Panc1 (cell line): ENCODE measurements around the gene AMPH. TPM values are rescaled to one million over a fixed set of nuclear protein-coding genes. Genes with fewer than 3 reads are reported as not detected.

Source experiments
- ATAC-seq: fragments of 200-7000 bp; cut with Tn5 transposase; 2 replicates; pipeline ENCODE4 v1.9.1; 2020; ENCODE audit warnings: mild to moderate bottlenecking, moderate library complexity
- BruUV-seq: library from RNA; stranded (reverse); fragments of 400-500 nt; replicated peaks from 2 replicates; lab custom pipeline; 2021; lab: Mats Ljungman, UMichigan
- CTCF ChIA-PET: fragments of 300-600 bp; sonication (Branson Sonifier 250); formaldehyde crosslinking; loops from one replicate; lab custom pipeline; 2022; ENCODE audit warnings: antibody characterized with exemption; lab: Charles Lee
- POLR2A ChIA-PET: fragments of 300-600 bp; sonication (Branson Sonifier 250); formaldehyde crosslinking; loops from one replicate; lab custom pipeline; 2022; ENCODE audit warnings: antibody characterized with exemption; lab: Charles Lee
- DNase-seq: peaks from one replicate; pipeline ENCODE4 v3.0.0-alpha.2; 2010; ENCODE audit warnings: low read depth, low spot score
- H3K27ac ChIP-seq: 2 replicates; pipeline ENCODE4 v1.5.1; 2011; ENCODE audit warnings: mild to moderate bottlenecking, low read length, inconsistent platforms
- H3K27me3 ChIP-seq: fragments of 200-500 bp; sonication (Bioruptor generic); 2 replicates; pipeline ENCODE4 v1.6.0; 2014; ENCODE audit warnings: low read length, inconsistent platforms; ENCODE audit not compliant: control insufficient read depth, insufficient read depth
- H3K36me3 ChIP-seq: fragments of 200-500 bp; sonication (Bioruptor generic); 2 replicates; pipeline ENCODE4 v1.5.1; 2014; ENCODE audit warnings: inconsistent platforms, mild to moderate bottlenecking, low read length, moderate library complexity; ENCODE audit not compliant: control insufficient read depth, insufficient read depth
- H3K4me1 ChIP-seq: 2 replicates; pipeline ENCODE4 v1.5.1; 2011; ENCODE audit warnings: inconsistent platforms, mild to moderate bottlenecking, low read length, moderate library complexity; ENCODE audit not compliant: control insufficient read depth, insufficient read depth
- H3K4me3 ChIP-seq, 2 experiments: 2 replicates each; pipeline ENCODE4 v1.5.1; 2011 to 2012; ENCODE audit warnings: low read depth in 2 of 2, low read length in 2 of 2, mild to moderate bottlenecking in 2 of 2, inconsistent platforms in 1 of 2, moderate library complexity in 1 of 2
- H3K9me3 ChIP-seq: fragments of 200-500 bp; sonication (Bioruptor generic); 2 replicates; pipeline ENCODE4 v1.5.1; 2014; ENCODE audit warnings: low read depth, mild to moderate bottlenecking, inconsistent platforms, low read length, moderate library complexity; ENCODE audit not compliant: control insufficient read depth, insufficient read depth
- POLR2AphosphoS5 ChIP-seq: IDR thresholded peaks from 2 replicates; pipeline ENCODE4 v1.6.1; 2012; ENCODE audit warnings: mild to moderate bottlenecking, low read depth, low read length, moderate library complexity
- SIN3A ChIP-seq: IDR thresholded peaks from 2 replicates; pipeline ENCODE4 v1.6.1; 2012; ENCODE audit warnings: low read depth, mild to moderate bottlenecking, low read length, moderate library complexity, borderline replicate concordance; ENCODE audit not compliant: insufficient read depth
- TCF7L2 ChIP-seq: IDR thresholded peaks from 2 replicates; pipeline ENCODE4 v1.6.1; 2011; ENCODE audit warnings: mild to moderate bottlenecking, low read depth, low read length, inconsistent platforms
- in situ Hi-C: cut with HindIII; loops from 2 replicates; pipeline ENCODE4 v1.10.0; 2016; ENCODE audit warnings: low sequenced_read_pairs, low pct_unique_long_range_greater_than_20kb
- intact Hi-C: fragments of 100-400 bp; cut with micrococcal nuclease; formaldehyde crosslinking; loops from one replicate; pipeline ENCODE4 v1.10.0; 2022; ENCODE audit not compliant: unreplicated experiment
- total RNA-seq: library from RNA; stranded (reverse); gene quantifications from one replicate; pipeline ENCODE4 v1.2.1, GENCODE V29; 2021; ENCODE audit not compliant: unreplicated experiment
- TF ChIP-seq, protein P1 (sequence below): fragments of 450-650 bp; IDR thresholded peaks from 2 replicates; pipeline ENCODE4 v1.5.1; 2017; ENCODE audit warnings: mild to moderate bottlenecking
- TF ChIP-seq, protein P2 (sequence below), 2 experiments: IDR thresholded peaks; 2 replicates each; pipeline ENCODE4 v1.6.1; 2011 to 2012; ENCODE audit warnings: low read depth in 2 of 2, control low read depth in 1 of 2, low read length in 1 of 2, mild to moderate bottlenecking in 1 of 2, moderate library complexity in 1 of 2; ENCODE audit not compliant: insufficient read depth in 1 of 2

Gene AMPH
- total RNA-seq, 1 experiment from 2014 or later, result not detected

DNA sequence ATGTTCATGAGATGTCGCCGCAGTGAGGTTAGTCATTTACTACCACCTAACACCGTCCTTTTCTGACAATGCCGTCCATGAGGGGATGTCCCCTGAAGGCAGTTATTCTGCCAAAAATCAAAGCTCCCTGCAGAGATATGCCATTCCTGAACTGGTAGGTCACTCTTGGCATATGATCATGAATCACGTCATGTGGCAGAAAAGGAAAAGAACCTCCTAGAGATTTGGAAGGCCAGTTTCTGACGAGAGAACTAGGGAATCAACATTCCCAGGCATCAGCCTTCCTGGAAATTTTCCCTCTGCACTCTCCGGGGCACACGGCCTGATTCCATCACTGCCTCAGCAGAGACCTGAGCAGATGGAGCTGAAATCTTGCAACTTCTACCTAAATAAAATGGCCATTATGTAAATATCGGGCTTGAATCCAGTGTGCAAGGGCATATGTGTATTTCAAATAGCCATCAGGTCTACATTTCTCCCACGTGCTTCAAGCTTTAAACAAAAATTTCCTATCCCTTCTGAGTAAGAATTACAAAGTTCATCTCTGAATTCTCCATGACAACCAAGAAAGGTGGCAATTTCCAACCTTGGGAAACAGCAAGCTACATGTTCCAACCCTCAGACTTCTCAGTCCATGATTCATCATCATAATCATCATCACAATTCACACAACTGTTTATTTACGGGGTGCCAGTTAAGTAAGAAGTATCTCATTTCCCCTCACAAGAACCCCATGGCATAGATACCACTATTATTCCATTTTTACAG lies 46.5 kb downstream of the AMPH start:
- H3K36me3 ChIP-seq, result no peaks in the 10 kb centered on the region
- ChIA-PET POLR2A (no interaction called here), CTCF (no interaction called here)
- no peak for ATAC-seq
- TF ChIP-seq, protein P1, sequence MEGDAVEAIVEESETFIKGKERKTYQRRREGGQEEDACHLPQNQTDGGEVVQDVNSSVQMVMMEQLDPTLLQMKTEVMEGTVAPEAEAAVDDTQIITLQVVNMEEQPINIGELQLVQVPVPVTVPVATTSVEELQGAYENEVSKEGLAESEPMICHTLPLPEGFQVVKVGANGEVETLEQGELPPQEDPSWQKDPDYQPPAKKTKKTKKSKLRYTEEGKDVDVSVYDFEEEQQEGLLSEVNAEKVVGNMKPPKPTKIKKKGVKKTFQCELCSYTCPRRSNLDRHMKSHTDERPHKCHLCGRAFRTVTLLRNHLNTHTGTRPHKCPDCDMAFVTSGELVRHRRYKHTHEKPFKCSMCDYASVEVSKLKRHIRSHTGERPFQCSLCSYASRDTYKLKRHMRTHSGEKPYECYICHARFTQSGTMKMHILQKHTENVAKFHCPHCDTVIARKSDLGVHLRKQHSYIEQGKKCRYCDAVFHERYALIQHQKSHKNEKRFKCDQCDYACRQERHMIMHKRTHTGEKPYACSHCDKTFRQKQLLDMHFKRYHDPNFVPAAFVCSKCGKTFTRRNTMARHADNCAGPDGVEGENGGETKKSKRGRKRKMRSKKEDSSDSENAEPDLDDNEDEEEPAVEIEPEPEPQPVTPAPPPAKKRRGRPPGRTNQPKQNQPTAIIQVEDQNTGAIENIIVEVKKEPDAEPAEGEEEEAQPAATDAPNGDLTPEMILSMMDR, result no peak
- no peak for TF ChIP-seq POLR2AphosphoS5
- TF ChIP-seq SIN3A, result no peak
- no peak for TF ChIP-seq TCF7L2
- TF ChIP-seq, protein P2, sequence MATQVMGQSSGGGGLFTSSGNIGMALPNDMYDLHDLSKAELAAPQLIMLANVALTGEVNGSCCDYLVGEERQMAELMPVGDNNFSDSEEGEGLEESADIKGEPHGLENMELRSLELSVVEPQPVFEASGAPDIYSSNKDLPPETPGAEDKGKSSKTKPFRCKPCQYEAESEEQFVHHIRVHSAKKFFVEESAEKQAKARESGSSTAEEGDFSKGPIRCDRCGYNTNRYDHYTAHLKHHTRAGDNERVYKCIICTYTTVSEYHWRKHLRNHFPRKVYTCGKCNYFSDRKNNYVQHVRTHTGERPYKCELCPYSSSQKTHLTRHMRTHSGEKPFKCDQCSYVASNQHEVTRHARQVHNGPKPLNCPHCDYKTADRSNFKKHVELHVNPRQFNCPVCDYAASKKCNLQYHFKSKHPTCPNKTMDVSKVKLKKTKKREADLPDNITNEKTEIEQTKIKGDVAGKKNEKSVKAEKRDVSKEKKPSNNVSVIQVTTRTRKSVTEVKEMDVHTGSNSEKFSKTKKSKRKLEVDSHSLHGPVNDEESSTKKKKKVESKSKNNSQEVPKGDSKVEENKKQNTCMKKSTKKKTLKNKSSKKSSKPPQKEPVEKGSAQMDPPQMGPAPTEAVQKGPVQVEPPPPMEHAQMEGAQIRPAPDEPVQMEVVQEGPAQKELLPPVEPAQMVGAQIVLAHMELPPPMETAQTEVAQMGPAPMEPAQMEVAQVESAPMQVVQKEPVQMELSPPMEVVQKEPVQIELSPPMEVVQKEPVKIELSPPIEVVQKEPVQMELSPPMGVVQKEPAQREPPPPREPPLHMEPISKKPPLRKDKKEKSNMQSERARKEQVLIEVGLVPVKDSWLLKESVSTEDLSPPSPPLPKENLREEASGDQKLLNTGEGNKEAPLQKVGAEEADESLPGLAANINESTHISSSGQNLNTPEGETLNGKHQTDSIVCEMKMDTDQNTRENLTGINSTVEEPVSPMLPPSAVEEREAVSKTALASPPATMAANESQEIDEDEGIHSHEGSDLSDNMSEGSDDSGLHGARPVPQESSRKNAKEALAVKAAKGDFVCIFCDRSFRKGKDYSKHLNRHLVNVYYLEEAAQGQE (IDR thresholded peaks at IDR 0.05; ENCODE audit: insufficient read depth in 1 of 2, low read depth in 2 of 2, low read length in 1 of 2), result no peak
- no peaks in the 10 kb centered on the region; the same call in 1 of the 2 replicates for H3K27me3 ChIP-seq
- H3K9me3 ChIP-seq, result no peaks in the 10 kb centered on the region
- in situ Hi-C loops (no loop called here), intact Hi-C loops (no loop called here)
- no peak for DNase-seq
- no peak overlapping the region for H3K4me3 ChIP-seq
- no peak overlapping the region for H3K27ac ChIP-seq
- H3K4me1 ChIP-seq, result no peaks in the 10 kb centered on the region
- no TSS peak for BruUV-seq

DNA sequence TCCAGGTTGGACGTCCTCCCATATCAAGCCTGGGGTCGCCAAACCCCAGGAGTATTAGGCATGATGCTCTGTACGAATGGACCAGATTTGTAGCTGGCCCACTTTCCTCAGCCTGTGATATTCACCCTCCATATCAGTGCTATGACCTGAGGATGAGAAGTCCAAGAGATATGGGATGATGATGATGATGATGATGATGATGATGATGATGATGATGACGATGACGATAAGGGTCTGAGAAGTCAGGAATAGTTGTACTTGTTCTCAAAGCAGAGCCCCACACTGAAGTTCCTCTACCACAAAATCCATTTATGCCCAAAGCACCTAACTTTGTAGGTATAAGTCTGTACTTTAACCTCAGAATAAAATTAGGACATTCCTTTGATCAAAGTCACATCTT lies 50.7 kb downstream of the AMPH start:
- Histone ChIP-seq H3K36me3 (no peaks in the 10 kb centered on the region), H3K27me3 (no peaks in the 10 kb centered on the region; the same call in 1 of the 2 replicates), H3K27ac (no peak overlapping the region), H3K4me1 (no peaks in the 10 kb centered on the region), H3K4me3 (no peak overlapping the region), H3K9me3 (no peaks in the 10 kb centered on the region)
- ATAC-seq (no peak), DNase-seq (no peak)
- ChIA-PET POLR2A (no interaction called here), CTCF (no interaction called here)
- BruUV-seq, result no TSS peak
- intact Hi-C loops (no loop called here), in situ Hi-C loops (no loop called here)
- TF ChIP-seq TCF7L2, result no peak
- TF ChIP-seq SIN3A, result no peak
- TF ChIP-seq POLR2AphosphoS5, result no peak
- TF ChIP-seq, protein P2 (IDR thresholded peaks at IDR 0.05; ENCODE audit: insufficient read depth in 1 of 2, low read depth in 2 of 2, low read length in 1 of 2), result no peak
- TF ChIP-seq, protein P1, result no peak
